Measurements from ENCODE around the gene LSG1.
A peak's percentile ranks its signal among the peaks of the same experiment; 100 is the strongest.
"Not testable (repeated sequence)": the region's sequence is repeated elsewhere in the genome, so short reads cannot be mapped to it uniquely, and the experiment has no call there.

Gene LSG1

DNA sequence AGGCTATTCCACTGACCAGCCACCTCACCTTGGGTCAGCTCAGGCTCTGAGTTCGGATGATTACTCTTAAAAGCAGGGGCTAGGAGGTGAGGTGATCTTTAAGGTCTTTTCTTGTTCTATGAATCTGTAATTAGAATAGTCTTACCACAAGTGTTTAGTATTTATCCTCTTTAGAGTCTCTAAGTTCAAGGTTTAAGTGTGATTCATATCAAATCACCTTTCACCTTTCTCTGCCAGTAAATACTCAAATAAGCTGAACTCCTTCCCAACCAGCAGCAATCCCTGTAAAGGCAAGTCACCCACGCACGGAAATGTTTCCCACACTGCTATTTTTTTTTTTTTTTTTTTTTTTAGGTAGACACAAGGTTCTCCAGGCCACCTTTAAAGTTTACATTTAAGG lies 24.2 kb downstream of the LSG1 start:
- no peak for DNase-seq

GRCh38 chr3:194642769-194643168 lies 29.2 kb downstream of the LSG1 start:
- no peak for DNase-seq

GRCh38 chr3:194640829-194641228 lies 31.2 kb downstream of the LSG1 start:
- peak; percentile 22 to 27 for DNase-seq

GRCh38 chr3:194638991-194639605 lies 32.9 kb downstream of the LSG1 start:
- DNase-seq = no peak

- no peak for DNase-seq
Observed at GRCh38 chr3:194637541-194638400, 34.2 kb downstream of the LSG1 start.

GRCh38 chr3:194637066-194637465 lies 34.9 kb downstream of the LSG1 start:
- DNase-seq = no peak

- peak; percentile 46 to 62 for DNase-seq
Observed at GRCh38 chr3:194633349-194634004, 38.5 kb downstream of the LSG1 start, which contains the start of gene TMEM44. Gene TMEM44, minus strand, starts transcription at chr3:194633419. Its CDS starts 204 bp downstream, at chr3:194633215.

DNA sequence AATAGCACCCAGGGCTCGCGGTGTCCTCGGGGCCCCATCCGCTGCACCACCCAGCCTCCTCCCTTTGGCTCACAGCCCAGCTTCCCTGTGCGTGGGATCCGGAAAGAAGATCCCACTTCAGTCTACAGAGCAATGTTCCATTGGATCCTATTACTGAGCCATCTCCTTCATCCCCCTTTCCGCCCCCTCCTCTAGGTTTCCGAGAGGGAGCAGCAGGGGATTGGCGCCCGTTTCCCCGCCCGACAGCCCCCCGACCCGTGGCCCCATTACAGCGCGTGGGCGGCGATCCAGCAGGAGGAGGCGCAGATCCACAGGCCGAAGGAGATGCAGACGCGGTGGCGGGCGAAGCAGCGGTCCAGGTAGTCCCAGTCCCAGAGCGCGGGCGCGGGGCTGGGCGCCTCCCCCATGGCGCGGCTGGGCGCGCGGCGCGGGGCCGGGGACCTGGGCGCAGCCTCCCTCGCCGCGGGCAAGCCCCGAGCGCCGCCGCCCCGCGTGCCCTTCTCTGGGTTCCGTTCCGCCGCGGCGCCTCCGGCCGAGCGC lies 39.1 kb downstream of the LSG1 start:
- DNase-seq = no peak

DNA sequence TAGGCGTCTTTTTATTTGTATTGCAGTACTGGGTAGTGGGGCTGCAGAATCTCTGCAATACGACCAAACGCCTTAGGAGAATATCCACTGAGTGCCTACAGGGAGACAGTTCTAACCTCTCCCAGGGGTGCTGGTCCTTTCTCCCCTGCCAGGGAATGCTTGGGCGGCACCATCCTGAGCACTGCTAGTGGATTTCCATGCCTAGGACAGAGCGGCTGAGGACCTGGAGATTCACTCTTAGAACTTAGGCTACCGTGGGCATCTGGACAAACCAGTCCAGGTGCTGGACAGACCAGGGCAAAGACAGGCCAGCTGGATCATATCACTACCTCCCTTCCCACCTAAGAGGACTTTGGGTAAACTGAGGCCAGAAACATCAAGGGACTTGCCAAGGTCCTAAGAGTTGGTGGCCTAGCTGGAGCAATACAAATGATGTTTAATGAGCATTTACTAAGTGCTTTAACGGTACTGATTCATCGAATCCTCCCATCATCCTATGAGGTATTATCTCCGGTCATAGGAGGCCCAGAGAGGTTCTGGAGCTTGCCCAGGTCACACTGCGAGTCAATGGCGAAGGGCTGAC lies 39.7 kb downstream of the LSG1 start:
- DNase-seq = no peak

DNA sequence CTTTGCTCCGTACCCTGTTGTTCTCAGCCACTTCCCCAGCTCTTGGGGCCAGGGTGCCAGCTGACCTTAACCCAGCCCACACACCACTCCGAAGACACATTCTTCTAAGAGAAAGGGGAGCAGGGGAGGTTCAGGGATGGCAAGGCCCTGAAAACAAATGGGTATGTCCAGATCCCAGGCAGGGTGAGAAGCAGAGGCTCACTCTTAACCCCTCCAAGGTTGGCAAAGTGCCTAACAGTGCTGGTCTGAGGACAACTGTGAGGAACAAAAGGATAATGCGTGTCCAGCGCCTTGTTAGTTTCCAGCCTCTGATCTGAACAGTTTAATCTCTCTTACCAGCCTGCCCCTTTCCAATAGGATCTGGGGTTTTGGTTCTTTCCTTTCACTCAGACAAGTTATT lies 40.3 kb downstream of the LSG1 start:
- DNase-seq = no peak

DNA sequence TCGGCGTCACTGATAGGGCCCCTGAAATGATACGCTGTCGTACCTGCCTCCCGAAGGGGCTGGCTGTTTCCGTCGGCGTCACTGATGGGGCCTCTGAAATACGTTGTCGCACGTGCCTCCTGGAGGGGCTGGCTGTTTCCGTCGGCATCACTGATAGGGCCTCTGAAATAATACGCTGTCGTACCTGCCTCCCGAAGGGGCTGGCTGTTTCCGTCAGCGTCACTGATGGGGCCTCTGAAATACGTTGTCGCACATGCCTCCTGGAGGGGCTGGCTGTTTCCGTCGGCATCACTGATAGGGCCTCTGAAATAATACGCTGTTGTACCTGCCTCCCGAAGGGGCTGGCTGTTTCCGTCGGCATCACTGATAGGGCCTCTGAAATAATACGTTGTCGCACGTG lies 41.3 kb downstream of the LSG1 start:
- DNase-seq = not testable (repeated sequence)

- DNase-seq = no peak
Observed at GRCh38 chr3:194624956-194625355, 47.0 kb downstream of the LSG1 start.

DNA sequence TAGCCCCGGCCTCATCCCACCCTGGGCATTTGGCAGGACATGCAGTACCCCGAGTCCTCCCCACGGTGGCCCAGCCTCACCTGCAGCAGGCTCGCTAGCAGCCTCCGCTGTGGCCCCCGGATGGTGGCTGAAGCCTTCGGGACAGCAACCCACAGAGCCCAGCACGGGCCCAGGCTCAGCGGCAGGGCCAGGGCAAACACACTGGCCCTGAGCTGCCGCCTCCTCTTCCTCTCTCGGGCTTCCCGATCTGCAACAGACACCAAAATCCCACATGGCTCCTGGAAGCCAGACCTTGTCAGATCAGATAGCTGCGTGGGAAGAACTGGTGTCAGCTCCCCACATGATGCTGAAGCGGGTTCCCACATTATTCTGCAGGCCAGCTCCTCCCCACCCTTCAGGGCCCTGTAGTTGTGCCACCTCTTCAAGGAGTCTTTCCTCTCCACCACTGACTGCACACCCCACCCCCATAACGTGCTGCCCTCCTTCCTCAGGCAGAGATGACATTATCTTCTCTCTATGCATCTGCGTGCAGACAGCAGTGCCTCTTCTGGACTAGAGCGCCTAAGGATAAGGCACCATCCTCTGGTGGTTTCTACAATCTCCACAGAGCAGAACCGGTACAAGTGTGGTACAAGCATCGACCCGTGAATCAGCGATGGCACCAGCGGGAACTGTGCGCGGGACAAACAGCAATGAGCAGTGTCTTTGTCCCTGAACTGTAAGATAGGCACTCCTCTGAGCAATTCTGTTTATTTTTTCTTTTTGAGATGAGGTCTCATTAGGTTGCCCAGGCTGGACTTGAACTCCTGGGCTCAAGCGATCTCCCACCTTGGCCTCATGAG lies 48.3 kb downstream of the LSG1 start:
- DNase-seq = no peak

DNA sequence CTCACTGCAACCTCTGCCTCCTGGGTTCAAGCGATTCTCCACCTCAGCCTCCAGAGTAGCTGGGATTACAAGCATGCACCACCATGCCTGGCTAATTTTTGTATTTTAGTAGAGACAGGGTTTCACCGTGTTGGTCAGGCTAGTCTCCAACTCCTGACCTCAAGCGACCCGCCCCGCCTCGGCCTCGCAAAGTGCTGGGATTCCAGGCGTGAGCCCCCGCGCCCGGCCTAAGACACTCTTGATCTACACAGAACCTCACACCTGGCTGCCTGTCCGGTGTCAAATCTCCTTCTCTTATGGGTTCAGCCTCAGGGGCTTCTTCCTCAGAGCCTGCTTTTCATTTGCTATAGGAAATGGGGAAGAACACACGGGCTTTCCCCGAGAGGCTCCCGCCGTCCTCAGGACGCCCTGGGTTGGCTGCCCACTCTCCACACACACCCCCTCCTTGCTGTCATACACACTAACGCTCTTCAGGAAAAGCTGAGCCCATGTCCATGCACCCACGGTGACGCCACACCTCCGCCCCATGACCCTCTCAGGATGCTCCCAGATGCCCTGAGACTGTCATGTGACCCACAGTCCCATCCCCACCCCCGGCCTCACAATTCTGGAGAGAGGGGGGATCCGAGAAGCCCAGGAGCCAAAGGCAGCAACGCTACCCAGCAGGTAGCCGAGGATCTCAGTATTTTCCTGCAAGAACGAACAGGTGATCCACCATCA lies 49.2 kb downstream of the LSG1 start:
- no peak for DNase-seq

DNA sequence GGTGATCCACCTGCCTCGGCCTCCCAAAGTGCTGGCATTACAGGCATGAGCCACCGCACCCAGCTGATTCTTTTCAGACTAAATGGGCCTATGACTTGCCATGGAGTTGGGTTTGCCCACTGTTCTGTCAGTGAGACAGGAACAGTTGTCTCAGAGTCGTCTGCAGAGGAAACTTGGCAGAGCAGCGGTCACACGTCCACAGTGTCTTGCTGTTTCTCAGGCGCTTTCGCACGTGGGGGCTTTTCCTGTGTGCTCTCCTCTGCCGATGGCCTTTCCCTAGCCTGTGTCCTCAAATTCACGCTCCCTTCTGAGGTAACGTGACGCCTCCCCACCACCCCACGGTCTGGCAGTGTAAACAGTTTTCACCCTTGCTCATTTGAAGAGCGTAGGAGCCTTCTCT lies 50.0 kb downstream of the LSG1 start:
- DNase-seq = no peak

GRCh38 chr3:194620196-194620595 lies 51.8 kb downstream of the LSG1 start:
- DNase-seq = no peak

- no peak for DNase-seq
Observed at GRCh38 chr3:194619741-194620140, 52.2 kb downstream of the LSG1 start.

GRCh38 chr3:194618858-194619608 lies 53.0 kb downstream of the LSG1 start:
- DNase-seq = no peak

- DNase-seq = no peak
Observed at GRCh38 chr3:194617827-194618226, 54.2 kb downstream of the LSG1 start.

GRCh38 chr3:194617143-194617671 lies 54.8 kb downstream of the LSG1 start:
- no peak for DNase-seq

Data from CD4-positive, alpha-beta T cell treated with Interferon alpha-2 for 1 hour (primary cell).